ENCODE results near the gene RTTN.

Gene RTTN

GRCh38 chr18:70069965-70070364 lies 135.5 kb downstream of the RTTN start:
- DNase-seq: no peak

DNA sequence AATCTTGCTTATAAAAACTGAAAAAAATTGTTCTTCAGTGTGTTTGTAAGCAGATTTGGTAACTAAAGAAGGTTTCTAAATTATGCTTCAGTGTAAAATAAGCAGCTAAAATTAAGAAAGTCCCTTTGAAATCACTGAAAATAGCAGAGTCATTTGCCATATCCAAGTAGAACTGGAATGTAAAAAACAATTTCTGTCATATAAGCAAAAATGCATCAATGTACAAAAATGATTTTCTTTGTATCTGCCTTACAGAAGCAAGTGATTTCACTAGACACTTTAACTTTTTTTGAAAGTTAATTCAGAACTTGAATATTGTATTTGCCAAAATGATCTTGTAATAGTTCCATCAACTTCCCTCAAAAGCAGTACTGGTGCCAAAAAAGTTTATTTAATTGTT lies 136.1 kb downstream of the RTTN start:
- no peak for DNase-seq

- no peak for DNase-seq
Measured at GRCh38 chr18:70068981-70069380, 136.5 kb downstream of the RTTN start.

GRCh38 chr18:70059684-70060083 lies 145.8 kb downstream of the RTTN start:
- DNase-seq: no peak

DNA sequence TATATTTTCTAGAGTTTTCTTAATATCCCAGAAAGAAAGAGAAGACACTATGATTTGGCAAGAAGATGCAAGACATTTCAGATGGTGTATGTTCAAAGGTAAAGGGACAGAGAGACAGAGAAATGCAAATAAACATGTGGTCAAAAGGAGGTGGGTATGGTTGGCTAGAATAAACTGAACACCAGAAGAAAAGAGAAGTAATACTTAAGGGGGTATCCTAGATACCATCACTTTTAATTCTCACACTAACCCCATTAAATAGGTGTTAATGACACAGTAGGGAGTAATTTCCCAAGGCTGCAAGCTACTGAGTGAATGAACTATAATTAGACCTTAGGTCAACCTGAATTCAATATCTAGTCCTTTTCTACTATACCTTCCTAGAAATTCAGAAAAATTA lies 146.6 kb downstream of the RTTN start:
- no peak for DNase-seq

DNA sequence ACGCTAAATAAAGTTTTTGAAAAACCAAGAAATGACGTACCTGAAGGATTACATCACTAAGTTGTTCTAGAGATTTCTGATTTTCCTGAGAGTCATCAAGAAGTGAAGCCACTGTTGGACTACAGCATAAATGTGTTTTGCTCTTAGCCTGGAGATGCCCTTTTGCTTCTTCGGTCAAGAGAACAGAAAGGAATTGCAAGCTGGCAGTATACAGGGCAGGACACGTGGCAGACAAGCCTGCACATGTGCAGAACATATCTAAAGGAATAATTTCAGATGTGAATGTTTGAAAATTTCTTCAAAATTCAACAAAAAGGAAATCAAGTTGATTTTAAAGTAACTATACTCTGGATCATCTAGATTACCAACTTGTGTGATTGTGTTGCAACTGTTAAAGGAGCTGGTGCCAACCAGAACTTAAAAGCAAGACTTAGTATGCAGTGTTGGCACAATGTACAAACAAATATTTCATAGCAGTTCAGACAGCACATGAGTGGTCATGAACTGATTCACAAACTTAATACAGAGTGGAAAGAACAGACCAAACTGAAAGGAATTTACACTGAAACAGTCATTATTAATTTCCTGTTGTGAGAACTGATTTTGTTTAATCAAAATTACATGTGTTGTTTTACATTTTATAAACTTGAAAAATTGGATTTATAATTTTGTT lies 157.4 kb downstream of the RTTN start:
- no peak for DNase-seq

DNA sequence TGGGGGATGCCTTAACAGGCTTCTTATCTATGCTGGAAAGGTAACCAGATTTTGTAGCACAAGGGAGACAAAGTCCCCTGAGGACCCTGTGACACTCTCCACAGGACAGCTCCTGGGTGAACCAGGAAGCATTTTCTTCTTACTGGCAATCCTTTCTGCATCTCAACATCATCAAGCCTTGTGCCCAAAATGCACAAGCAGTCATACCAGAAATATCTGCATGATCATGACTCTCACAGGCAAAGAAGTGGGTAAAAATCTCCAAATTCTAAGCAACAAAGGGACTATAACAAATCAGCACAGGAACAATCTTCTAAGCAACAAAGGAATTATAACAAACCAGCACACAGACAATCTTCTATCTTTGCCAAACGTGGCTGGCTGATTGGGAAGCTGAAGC lies 158.7 kb downstream of the RTTN start:
- no peak for DNase-seq

DNA sequence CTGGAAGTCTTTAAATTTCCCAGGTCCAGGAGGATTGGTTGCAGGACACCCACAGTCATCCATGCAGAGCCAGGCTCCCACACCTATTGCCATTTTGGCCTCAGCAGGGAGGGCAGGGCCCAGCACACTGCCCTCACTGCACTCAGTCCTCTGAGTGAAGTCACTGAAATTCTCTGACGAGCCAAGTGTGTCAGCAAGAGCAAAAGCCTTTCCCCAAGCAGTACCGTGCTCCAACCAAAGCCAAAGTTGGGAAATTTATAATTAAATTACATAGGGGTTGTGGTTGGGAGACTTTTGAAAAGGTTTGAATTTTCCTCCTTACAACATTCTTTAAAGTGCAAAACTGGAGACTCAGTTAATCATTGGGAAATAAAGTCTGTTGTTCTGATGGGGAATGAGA lies 159.3 kb downstream of the RTTN start:
- DNase-seq: no peak

GRCh38 chr18:70044632-70045031 lies 160.9 kb downstream of the RTTN start:
- DNase-seq: no peak

GRCh38 chr18:70041459-70042050 lies 163.9 kb downstream of the RTTN start:
- no peak for DNase-seq

- DNase-seq: no peak
Measured at GRCh38 chr18:70039186-70039585, 166.3 kb downstream of the RTTN start.

- DNase-seq: no peak
Measured at GRCh38 chr18:70037431-70038061, 167.9 kb downstream of the RTTN start.

GRCh38 chr18:70036771-70037347 lies 168.6 kb downstream of the RTTN start:
- DNase-seq: no peak

DNA sequence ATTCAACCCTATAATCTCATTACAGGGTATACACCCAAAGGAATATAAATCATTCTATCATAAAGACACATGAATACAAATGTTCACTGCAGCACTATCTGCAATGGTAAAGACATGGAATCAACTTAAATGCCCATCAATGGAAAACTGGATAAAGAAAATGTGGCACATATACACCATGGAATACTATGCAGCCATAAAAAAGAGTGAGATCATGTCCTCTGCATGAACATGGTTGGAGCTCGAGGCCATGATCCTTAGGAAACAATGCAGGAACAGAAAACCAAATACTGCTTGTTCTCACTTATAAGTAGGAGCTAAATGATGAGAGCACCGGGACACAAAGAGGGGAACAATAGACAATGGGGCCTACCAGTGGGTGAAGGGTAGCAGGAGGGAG lies 169.3 kb downstream of the RTTN start:
- no peak for DNase-seq

DNA sequence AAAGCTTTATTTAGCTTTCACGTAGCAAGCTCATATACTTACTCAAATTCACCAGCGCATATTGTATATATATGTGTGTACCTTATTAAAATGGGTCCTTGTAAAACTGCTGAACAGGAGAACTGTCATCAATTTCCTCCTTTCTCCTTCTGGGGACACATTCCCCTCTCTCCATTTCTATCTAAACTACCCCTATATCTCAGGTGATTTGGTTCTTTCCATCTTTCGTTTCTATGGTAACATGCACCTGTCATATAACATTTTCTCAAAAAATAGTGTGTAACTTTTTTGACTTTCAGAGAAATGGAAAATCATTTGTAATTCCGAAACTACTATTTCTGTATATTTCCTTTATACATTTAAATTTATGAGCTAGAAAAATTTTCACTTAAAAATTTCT lies 174.3 kb downstream of the RTTN start:
- no peak for DNase-seq

GRCh38 chr18:70030728-70031127 lies 174.8 kb downstream of the RTTN start:
- no peak for DNase-seq

DNA sequence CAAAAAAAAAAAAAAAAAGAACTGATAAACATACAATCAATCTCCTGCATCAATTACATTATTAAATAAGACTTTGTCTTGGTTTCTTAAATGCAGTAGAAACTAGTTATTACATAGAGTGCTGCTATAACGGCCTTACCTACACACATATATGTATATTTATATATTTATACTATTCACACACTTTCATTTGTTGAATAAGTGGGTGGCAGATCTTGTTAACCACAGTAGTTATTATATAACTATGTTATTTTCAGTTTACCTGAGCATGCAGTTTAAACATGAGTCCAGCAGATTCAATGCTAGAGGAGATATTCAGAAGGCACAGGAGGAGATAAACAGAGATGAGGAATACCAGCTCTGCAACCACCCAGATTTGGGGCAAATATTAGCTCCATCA lies 176.3 kb downstream of the RTTN start:
- no peak for DNase-seq

DNA sequence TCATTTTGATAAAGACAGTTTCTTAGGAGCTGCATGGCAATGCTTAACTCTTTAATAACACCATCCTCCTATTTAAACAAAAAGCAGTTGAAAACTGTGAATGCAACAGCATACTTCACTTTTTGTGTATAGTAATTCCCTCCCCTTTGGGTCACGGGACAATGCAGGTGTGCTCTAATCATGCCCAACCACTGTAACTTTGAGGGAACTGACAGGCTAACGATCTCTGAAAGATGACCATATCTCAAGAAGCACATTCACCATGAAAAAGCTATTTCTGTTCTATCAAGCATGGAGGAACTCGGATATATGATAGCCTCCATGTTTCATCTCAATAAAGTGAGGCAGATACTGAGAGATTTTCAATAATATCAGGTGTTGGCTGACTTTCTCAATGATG lies 176.8 kb downstream of the RTTN start:
- no peak for DNase-seq

- no peak for DNase-seq
Measured at GRCh38 chr18:70028084-70028483, 177.4 kb downstream of the RTTN start.

- DNase-seq: no peak
Measured at GRCh38 chr18:70025580-70025979, 179.9 kb downstream of the RTTN start.

- DNase-seq: no peak
Measured at GRCh38 chr18:70024829-70025228, 180.7 kb downstream of the RTTN start.

DNA sequence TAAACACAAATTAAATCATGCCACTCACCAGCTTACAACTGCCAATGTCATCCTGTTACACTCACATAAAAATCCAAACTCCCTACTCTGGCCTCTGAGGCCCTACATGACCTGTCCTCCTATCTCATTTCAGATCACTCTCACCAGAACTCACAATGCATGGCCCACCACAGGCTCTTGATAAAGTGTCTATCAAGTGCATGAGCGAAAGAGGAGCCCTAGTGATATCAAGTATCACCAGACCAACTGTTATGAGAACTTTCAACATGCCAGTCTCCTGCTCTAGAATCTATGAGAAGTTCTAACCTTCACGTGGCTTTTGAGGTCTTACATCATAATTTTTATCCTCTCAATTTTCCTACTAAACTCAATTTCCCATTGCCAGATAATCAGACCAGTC lies 181.4 kb downstream of the RTTN start:
- no peak for DNase-seq

GRCh38 chr18:70022636-70023035 lies 182.9 kb downstream of the RTTN start:
- DNase-seq: no peak

- DNase-seq: no peak
Measured at GRCh38 chr18:70021498-70021897, 184.0 kb downstream of the RTTN start.
